ENCODE results near the gene PFDN1. TPM values are rescaled to one million over a fixed set of nuclear protein-coding genes. Genes with fewer than 3 reads are reported as not detected.

Gene PFDN1
- total RNA-seq (100 to 1,000 TPM; 156 to 185 TPM), polyA plus RNA-seq (ENCODE audit: insufficient read depth, low read depth, low replicate concordance) (62.4 TPM)
- long read RNA-seq, donor 1, transcript PFDN1-201 (4 exons, 1,352 nt) = major isoform, 30 of 44 reads
- long read RNA-seq, donor 1, transcript PFDN1-203 (3 exons, 1,091 nt) = minor isoform, 8 of 44 reads
- long read RNA-seq, donor 1, transcript PFDN1-202 (3 exons, 787 nt) = minor isoform, 6 of 44 reads
- long read RNA-seq, donor 1, partial matches to known transcripts = 0 of 44 reads
- long read RNA-seq, donor 1, other reads (novel, unspliced or antisense) = 0 of 44 reads
- long read RNA-seq, donor 2, transcript PFDN1-203 (3 exons, 1,091 nt) = minor isoform, 7 of 47 reads
- long read RNA-seq, donor 2, transcript PFDN1-202 (3 exons, 787 nt) = minor isoform, 9 of 47 reads
- long read RNA-seq, donor 2, transcript PFDN1-201 (4 exons, 1,352 nt) = major isoform, 18 of 47 reads
- long read RNA-seq, donor 2, partial matches to known transcripts = 11 of 47 reads
- long read RNA-seq, donor 2, other reads (novel, unspliced or antisense) = 0 of 47 reads

GRCh38 chr5:140302786-140303639 lies at the start of gene PFDN1:
TSS of gene PFDN1 (minus strand) at chr5:140303101. CDS start at chr5:140303073, 28 bp downstream.
- intact Hi-C loops (cut with DNase I; ENCODE audit: low total_unique reads) = no loop called here

DNA sequence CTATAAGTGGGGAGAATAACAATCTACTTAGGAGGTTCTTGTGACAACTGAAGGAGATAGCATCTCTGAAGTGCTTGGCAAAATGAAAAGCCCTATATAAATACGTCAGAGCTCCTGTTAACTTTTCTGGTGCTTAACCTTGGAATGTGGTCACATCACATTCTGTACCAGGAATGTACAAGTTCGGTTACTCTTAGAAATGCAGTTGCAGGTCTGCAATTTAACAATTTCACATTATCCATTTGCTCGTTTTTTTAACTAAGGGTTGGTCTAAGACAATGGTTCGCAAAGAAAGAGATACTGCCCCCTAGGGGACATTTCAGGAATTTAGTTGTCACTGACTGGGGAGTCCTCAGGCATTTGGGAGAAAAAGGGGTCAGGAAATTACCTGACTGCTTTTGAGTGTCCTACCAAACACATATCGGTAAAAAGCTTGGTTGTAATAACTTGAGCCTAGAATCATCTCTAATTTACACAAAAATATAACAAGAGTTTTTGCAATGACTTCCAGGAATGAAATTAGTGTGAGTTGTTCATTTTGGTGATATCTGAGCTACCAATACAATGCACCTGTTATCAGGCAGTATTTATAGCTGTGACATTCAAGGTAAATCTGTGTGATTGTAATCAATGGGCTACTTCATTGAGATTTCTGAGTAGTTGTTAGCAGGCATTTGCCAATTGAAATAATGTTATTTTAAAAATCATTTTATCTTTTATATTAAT lies 48.9 kb upstream of the PFDN1 start:
- H3K27me3 ChIP-seq = no peaks in the 10 kb centered on the region
- DNase-seq = peak; percentile 64
- WGBS, 2 donors = 16 to 27% methylated on average over 5 of the region's 5 CpGs
- H3K36me3 ChIP-seq (ENCODE audit: low read depth, missing control alignments) = no peaks in the 10 kb centered on the region
- TF ChIP-seq CTCF (IDR thresholded peaks at IDR 0.05) (peak; percentile 89 to 95 (median 93)), POLR2A (IDR thresholded peaks at IDR 0.05) (no peak)
- intact Hi-C loops (cut with DNase I; ENCODE audit: low total_unique reads) = loop anchor here (5.0 kb wide), 1 partner anchor 109 kb away; no protein-coding TSS in a partner anchor
- no peaks in the 10 kb centered on the region for H3K9me3 ChIP-seq
- H3K27ac ChIP-seq = no peak overlapping the region
- peaks cover 7% of the 10 kb centered on the region for H3K4me1 ChIP-seq
- no peak overlapping the region for H3K4me3 ChIP-seq

More at GRCh38 chr5:140302786-140303639, at the start of gene PFDN1:
- 0% methylated on average over 30 of the region's 30 CpGs for WGBS, 2 donors
- Histone ChIP-seq H3K4me1 (peaks cover 5% of the 10 kb centered on the region), H3K36me3 (ENCODE audit: low read depth, missing control alignments) (no peaks in the 10 kb centered on the region), H3K9me3 (no peaks in the 10 kb centered on the region), H3K27ac (peak within 1 kb of the TSS; percentile 85 to 88), H3K27me3 (no peaks in the 10 kb centered on the region), H3K4me3 (peak within 1 kb of the TSS; percentile 73 to 90)
- TF ChIP-seq CTCF (IDR thresholded peaks at IDR 0.05) (no peak), POLR2A (IDR thresholded peaks at IDR 0.05) (no peak)
- peak; percentile 97 for DNase-seq

DNA sequence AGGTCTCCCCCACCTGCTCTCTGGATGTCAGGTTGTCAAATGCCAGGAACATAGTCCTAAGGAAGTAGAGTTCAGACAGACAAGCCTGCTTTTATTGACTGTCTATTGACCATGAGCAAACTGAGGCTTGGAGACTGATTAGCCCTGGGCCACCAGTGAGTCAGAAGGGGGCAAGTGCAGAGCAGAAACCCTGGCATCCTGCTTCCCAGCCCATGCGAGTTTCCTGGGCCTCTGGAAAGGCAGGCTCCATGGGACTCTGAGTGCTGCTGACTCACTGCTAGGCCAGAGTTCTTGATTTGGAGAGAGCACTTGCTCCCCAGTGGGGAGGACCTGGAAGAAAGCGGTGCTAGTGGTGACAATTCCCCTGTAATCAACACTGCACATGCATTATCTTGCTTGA lies 46.3 kb upstream of the PFDN1 start:
- intact Hi-C loops (cut with DNase I; ENCODE audit: low total_unique reads) = no loop called here
- Histone ChIP-seq H3K36me3 (ENCODE audit: low read depth, missing control alignments) (no peaks in the 10 kb centered on the region), H3K27me3 (no peaks in the 10 kb centered on the region), H3K4me1 (peaks cover 16% of the 10 kb centered on the region), H3K27ac (no peak overlapping the region), H3K9me3 (no peaks in the 10 kb centered on the region), H3K4me3 (no peak overlapping the region)
- no peak for DNase-seq
- WGBS, 2 donors = 85 to 86% methylated on average over 2 of the region's 2 CpGs
- no peak for TF ChIP-seq CTCF (IDR thresholded peaks at IDR 0.05)
- TF ChIP-seq POLR2A (IDR thresholded peaks at IDR 0.05) = no peak

GRCh38 chr5:140348104-140348503 lies 45.2 kb upstream of the PFDN1 start:
- H3K27ac ChIP-seq = no peak overlapping the region
- no peaks in the 10 kb centered on the region for H3K9me3 ChIP-seq
- no peak for TF ChIP-seq CTCF (IDR thresholded peaks at IDR 0.05)
- no peak for TF ChIP-seq POLR2A (IDR thresholded peaks at IDR 0.05)
- no peak overlapping the region for H3K4me3 ChIP-seq
- intact Hi-C loops (cut with DNase I; ENCODE audit: low total_unique reads) = no loop called here
- no peaks in the 10 kb centered on the region for H3K27me3 ChIP-seq
- WGBS, 2 donors = 90 to 93% methylated on average over 4 of the region's 4 CpGs
- peaks cover 16% of the 10 kb centered on the region for H3K4me1 ChIP-seq
- DNase-seq = no peak
- H3K36me3 ChIP-seq (ENCODE audit: low read depth, missing control alignments) = no peaks in the 10 kb centered on the region

Data from testis (tissue), 5 donors.